Measurements from ENCODE around the gene ZNF408. TPM values are rescaled to one million over a fixed set of nuclear protein-coding genes. Genes with fewer than 3 reads are reported as not detected.
A peak's percentile ranks its signal among the peaks of the same experiment; 100 is the strongest.

Gene ZNF408
- total and polyA plus RNA-seq, 2 donors (not counting 3 experiments of a cell fraction or from before 2014, with no cell fraction given), result 7.8 to 10.9 TPM

DNA sequence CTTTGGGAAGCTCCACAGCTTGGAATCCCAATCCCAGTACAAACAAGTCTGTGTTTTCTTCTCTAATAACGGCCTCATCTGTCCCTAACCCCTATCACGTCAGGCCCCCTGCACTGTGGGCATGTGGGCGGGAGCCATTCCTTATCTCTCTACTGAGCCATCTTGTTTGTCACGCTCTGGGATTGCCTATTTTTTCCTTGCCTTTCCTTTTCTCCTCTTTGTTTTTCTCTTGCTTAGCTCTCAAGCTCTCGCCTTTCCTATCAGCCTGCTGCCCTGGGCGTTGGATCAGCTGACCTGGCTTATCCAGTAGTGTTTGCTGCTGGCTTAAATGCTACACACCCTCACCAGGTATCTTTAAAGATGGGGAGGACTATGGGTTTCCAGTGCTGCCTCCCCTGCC, 36.2 kb upstream of the ZNF408 start:
- peaks cover 18% of the 10 kb centered on the region for H3K4me1 ChIP-seq (ENCODE audit: control insufficient read depth, extremely low read depth, insufficient read depth, low read length)
- intact Hi-C loops (cut with micrococcal nuclease), result no loop called here
- dilution Hi-C loops (cut with MboI; ENCODE audit: extremely low pct_ligation_motif_present, low sequenced_read_pairs), result no loop called here
- POLR2A ChIA-PET, result no interaction called here
- DNase-seq (ENCODE audit: low read depth, low spot score) (no peak), FAIRE-seq (peak; percentile 8)
- TF ChIP-seq FOS (IDR thresholded peaks at IDR 0.05; ENCODE audit: borderline replicate concordance, insufficient read depth, low read length), result no peak
- no peak for TF ChIP-seq GATA2 (IDR thresholded peaks at IDR 0.05; ENCODE audit: insufficient read depth, insufficient read length, low read depth, low read length)
- no peak for TF ChIP-seq POLR2AphosphoS5 (IDR thresholded peaks at IDR 0.05; ENCODE audit: insufficient read depth, low read depth, low read length)
- no peak for TF ChIP-seq MYC (IDR thresholded peaks at IDR 0.05; ENCODE audit: low read depth, low read length)
- TF ChIP-seq, protein P1, sequence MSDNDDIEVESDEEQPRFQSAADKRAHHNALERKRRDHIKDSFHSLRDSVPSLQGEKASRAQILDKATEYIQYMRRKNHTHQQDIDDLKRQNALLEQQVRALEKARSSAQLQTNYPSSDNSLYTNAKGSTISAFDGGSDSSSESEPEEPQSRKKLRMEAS (IDR thresholded peaks at IDR 0.05; ENCODE audit: insufficient read depth, insufficient read length), result no peak
- TF ChIP-seq EZH2 (IDR thresholded peaks at IDR 0.05; ENCODE audit: borderline replicate concordance, low read depth, low read length, severe bottlenecking), result no peak
- TF ChIP-seq, protein P2, sequence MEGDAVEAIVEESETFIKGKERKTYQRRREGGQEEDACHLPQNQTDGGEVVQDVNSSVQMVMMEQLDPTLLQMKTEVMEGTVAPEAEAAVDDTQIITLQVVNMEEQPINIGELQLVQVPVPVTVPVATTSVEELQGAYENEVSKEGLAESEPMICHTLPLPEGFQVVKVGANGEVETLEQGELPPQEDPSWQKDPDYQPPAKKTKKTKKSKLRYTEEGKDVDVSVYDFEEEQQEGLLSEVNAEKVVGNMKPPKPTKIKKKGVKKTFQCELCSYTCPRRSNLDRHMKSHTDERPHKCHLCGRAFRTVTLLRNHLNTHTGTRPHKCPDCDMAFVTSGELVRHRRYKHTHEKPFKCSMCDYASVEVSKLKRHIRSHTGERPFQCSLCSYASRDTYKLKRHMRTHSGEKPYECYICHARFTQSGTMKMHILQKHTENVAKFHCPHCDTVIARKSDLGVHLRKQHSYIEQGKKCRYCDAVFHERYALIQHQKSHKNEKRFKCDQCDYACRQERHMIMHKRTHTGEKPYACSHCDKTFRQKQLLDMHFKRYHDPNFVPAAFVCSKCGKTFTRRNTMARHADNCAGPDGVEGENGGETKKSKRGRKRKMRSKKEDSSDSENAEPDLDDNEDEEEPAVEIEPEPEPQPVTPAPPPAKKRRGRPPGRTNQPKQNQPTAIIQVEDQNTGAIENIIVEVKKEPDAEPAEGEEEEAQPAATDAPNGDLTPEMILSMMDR (IDR thresholded peaks at IDR 0.05; ENCODE audit: extremely low read depth in 1 of 2, insufficient read depth in 1 of 2, low read depth in 1 of 2, low read length in 2 of 2), result no peak
- no peak for TF ChIP-seq POLR2A (IDR thresholded peaks at IDR 0.05; ENCODE audit: low read depth, low read length)
- no peak for TF ChIP-seq JUN (IDR thresholded peaks at IDR 0.05; ENCODE audit: borderline replicate concordance, insufficient read depth, insufficient read length, low read depth)
- no peaks in the 10 kb centered on the region for H3K27me3 ChIP-seq (ENCODE audit: control insufficient read depth in 2 of 2, insufficient read depth in 2 of 2, low read length in 2 of 2)
- CTCF ChIA-PET, result no interaction called here
- no TSS peak for BruUV-seq (replicated peaks)
- H3K27ac ChIP-seq (ENCODE audit: insufficient read depth, low read depth, low read length), result no peak overlapping the region
- no peaks in the 10 kb centered on the region for H3K9me1 ChIP-seq (replicated peaks; ENCODE audit: control insufficient read depth, extremely low read depth, insufficient read depth, low read length)
- H3K9ac ChIP-seq (replicated peaks; ENCODE audit: extremely low read depth, insufficient read depth, low read length), result no peak overlapping the region
- no peaks in the 10 kb centered on the region for H3K9me3 ChIP-seq (replicated peaks; ENCODE audit: control insufficient read depth, insufficient read depth, low read length)
- H3K4me2 ChIP-seq (ENCODE audit: insufficient read depth, low read length), result peak overlapping the region; percentile 17
- no peaks in the 10 kb centered on the region for H4K20me1 ChIP-seq (replicated peaks; ENCODE audit: control insufficient read depth, extremely low read depth, insufficient read depth, low read length)
- no peaks in the 10 kb centered on the region for H3K79me2 ChIP-seq (ENCODE audit: control insufficient read depth, insufficient read depth, low read length)
- peak overlapping the region; percentile 11 for H2AFZ ChIP-seq (ENCODE audit: low read depth, low read length)
- peaks cover 16 to 37% of the 10 kb centered on the region in 2 experiments for H3K36me3 ChIP-seq (ENCODE audit: control insufficient read depth in 2 of 2, extremely low read depth in 1 of 2, insufficient read depth in 2 of 2, low read length in 2 of 2)
- H3K4me3 ChIP-seq (replicated peaks in 1 of 3; ENCODE audit: insufficient read depth in 1 of 3, low read depth in 1 of 3, low read length in 3 of 3), result no peak overlapping the region

Measured in endothelial cell of umbilical vein (primary cell).